ENCODE results near the gene NR1D2. TPM values are rescaled to one million over a fixed set of nuclear protein-coding genes. Genes with fewer than 3 reads are reported as not detected.
"Not testable (repeated sequence)": the region's sequence is repeated elsewhere in the genome, so short reads cannot be mapped to it uniquely, and the experiment has no call there.

Gene NR1D2
- total RNA-seq, 1 donor from 2014 or later, result 62.1 TPM

DNA sequence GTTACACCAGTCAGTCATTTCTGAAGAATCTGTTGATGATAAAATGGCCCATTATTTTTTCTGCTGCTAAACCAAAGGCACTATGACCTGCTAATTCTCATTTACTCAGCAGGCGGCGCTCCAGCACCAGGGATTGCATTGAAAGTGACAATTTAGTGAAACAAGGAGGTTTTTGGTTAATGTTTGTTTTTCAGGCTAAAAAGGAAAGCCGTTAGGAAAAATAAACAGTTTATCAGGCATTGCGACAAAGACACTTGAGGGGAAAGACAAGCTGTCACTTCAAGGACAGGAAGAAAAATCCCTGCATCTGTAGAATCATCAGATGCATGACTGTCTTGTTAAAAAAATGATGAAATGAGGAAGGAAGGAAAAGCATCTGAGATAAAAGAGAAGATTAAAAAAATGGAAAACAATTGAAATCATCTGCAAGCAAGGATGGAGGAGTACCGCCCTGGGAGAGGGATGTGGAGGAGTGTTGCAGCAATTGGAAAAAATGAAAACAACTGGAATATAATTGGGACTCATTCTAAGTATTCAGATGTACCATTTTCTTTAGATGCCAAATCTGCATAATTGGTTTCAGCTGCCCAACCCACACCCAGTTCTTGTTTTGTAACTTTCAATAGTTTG lies 54.0 kb downstream of the NR1D2 start:
- ATAC-seq, result peak; percentile 74
- H3K4me1 ChIP-seq, result peaks cover 6% of the 10 kb centered on the region

DNA sequence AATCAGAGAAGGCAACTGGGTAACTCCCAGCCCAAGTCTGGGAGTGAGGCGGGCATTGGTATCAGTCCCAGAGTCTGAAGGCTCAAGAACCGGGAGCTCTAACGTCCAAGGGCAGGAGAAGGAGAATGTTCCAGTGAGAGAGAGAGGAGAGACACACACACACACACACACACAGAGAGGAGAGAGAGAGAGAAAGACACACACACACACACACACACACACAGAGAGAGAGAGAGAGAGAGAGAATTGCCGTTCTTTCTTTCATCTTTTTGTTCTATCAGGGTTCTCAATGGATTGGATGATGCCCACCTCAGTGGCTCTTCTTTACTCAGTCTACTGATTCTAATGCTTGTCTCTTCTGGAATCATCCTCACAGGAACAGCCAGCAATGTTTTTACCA lies 57.0 kb downstream of the NR1D2 start:
- no peaks in the 10 kb centered on the region for H3K9me3 ChIP-seq
- H3K27ac ChIP-seq, result no peak overlapping the region
- ATAC-seq (no peak), DNase-seq (no peak)
- no peaks in the 10 kb centered on the region for H3K27me3 ChIP-seq
- intact Hi-C loops (cut with DNase I), result loop anchor here (5.0 kb wide), 1 partner anchor 235 kb away; no protein-coding TSS in a partner anchor
- H3K4me3 ChIP-seq, result no peak overlapping the region
- H3K4me1 ChIP-seq, result peaks cover 6% of the 10 kb centered on the region
- H3K36me3 ChIP-seq, result no peaks in the 10 kb centered on the region
- TF ChIP-seq, protein P1, sequence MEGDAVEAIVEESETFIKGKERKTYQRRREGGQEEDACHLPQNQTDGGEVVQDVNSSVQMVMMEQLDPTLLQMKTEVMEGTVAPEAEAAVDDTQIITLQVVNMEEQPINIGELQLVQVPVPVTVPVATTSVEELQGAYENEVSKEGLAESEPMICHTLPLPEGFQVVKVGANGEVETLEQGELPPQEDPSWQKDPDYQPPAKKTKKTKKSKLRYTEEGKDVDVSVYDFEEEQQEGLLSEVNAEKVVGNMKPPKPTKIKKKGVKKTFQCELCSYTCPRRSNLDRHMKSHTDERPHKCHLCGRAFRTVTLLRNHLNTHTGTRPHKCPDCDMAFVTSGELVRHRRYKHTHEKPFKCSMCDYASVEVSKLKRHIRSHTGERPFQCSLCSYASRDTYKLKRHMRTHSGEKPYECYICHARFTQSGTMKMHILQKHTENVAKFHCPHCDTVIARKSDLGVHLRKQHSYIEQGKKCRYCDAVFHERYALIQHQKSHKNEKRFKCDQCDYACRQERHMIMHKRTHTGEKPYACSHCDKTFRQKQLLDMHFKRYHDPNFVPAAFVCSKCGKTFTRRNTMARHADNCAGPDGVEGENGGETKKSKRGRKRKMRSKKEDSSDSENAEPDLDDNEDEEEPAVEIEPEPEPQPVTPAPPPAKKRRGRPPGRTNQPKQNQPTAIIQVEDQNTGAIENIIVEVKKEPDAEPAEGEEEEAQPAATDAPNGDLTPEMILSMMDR (IDR thresholded peaks at IDR 0.05), result no peak

More for the DNA sequence above, 54.0 kb downstream of the NR1D2 start:
- peak; percentile 71 for DNase-seq
- intact Hi-C loops (cut with DNase I), result no loop called here
- H3K27me3 ChIP-seq, result no peaks in the 10 kb centered on the region
- H3K27ac ChIP-seq, result no peak overlapping the region
- H3K9me3 ChIP-seq, result no peaks in the 10 kb centered on the region
- no peak overlapping the region for H3K4me3 ChIP-seq
- H3K36me3 ChIP-seq, result no peaks in the 10 kb centered on the region
- TF ChIP-seq, protein P1 (IDR thresholded peaks at IDR 0.05), result peak; percentile 93

DNA sequence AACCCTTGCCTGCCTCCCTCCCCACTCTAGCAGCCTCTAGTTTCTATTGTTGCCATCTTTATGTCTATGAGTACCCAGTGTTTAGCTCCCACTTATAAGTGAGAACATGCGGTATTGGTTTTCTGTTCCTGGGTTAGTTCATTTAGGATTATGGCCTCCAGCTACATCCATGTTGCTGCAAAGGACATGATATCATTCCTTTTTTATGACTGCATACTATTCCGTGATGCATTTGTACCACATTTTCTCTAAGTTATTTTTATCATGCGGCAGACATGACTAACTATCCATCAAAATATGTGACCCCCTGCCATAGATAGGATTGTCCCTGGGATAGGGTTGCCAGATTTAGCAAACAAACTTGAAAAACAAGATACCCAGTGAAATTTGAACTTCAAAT lies 58.4 kb downstream of the NR1D2 start:
- Histone ChIP-seq H3K27ac (no peak overlapping the region), H3K9me3 (no peaks in the 10 kb centered on the region), H3K4me1 (peaks cover 6% of the 10 kb centered on the region), H3K27me3 (no peaks in the 10 kb centered on the region), H3K4me3 (no peak overlapping the region), H3K36me3 (no peaks in the 10 kb centered on the region)
- TF ChIP-seq, protein P1 (IDR thresholded peaks at IDR 0.05), result no peak
- ATAC-seq, result no peak
- DNase-seq, result no peak
- intact Hi-C loops (cut with DNase I), result loop anchor here (5.0 kb wide), 1 partner anchor 234 kb away; no protein-coding TSS in a partner anchor

DNA sequence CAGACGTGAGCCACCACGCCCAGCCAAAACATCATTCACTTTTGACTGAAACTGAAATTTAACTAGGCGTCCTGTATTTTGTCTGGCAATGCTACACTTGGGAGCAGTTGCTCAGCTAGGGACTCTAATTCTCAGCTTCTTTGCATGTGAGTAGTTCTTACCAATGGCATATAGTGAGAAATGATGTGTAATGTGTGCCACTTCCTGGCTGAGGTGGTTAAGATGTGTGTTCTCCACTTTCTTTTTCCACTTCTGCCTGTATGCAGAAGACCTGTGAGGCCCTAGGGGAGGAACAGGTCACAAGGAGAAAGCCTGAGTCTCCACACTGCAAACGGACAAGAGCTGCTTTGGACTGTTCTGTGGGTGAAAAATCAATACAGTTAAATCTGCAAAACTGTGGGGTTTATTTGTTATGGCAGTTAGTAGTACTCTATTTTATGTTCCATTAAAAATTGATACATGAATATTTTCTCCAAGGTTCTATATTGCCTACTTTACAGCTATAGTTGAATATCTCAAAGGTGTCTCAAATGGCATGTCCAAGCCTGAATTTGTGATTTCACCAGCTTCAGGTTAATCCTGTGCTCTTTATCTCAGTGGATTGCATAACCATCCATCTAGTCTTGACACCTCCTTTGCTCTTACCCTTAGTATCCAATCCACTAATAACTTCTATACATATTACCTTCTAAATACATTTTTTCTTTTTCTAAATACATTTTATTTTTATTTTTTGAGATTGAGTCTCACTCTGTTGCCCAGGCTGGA lies 59.3 kb downstream of the NR1D2 start:
- TF ChIP-seq, protein P1 (IDR thresholded peaks at IDR 0.05), result no peak
- H3K27me3 ChIP-seq, result no peaks in the 10 kb centered on the region
- ATAC-seq, result no peak
- no peaks in the 10 kb centered on the region for H3K36me3 ChIP-seq
- no peak for DNase-seq
- intact Hi-C loops (cut with DNase I), result loop anchor here (5.0 kb wide), 1 partner anchor 233 kb away; no protein-coding TSS in a partner anchor
- peaks cover 1% of the 10 kb centered on the region for H3K4me1 ChIP-seq
- H3K4me3 ChIP-seq, result no peak overlapping the region
- H3K9me3 ChIP-seq, result no peaks in the 10 kb centered on the region
- no peak overlapping the region for H3K27ac ChIP-seq

DNA sequence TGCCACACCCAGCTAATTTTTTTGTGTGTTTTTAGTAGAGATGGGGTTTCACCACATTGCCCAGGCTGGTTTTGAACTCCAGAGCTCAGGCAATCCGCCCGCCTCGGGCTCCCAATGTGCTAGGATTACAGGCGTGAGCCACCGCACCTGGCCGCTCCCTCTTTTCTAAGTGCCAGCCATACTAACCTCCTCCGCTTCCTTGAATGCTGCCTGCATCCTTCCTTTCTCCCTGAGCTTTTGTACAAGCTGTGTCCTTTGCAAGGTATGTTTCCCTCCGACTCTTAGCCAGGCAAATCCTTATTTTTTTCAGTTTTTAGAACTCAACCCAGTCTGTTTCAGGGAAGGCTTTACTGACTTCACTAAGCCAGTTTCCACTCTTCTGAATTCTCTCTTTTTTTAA lies 60.6 kb downstream of the NR1D2 start:
- intact Hi-C loops (cut with DNase I), result no loop called here
- H3K27me3 ChIP-seq, result no peaks in the 10 kb centered on the region
- H3K27ac ChIP-seq, result no peak overlapping the region
- no peak for ATAC-seq
- no peak overlapping the region for H3K4me3 ChIP-seq
- H3K9me3 ChIP-seq, result no peaks in the 10 kb centered on the region
- no peak for DNase-seq
- H3K4me1 ChIP-seq, result no peaks in the 10 kb centered on the region
- H3K36me3 ChIP-seq, result no peaks in the 10 kb centered on the region
- TF ChIP-seq, protein P1 (IDR thresholded peaks at IDR 0.05), result no peak

DNA sequence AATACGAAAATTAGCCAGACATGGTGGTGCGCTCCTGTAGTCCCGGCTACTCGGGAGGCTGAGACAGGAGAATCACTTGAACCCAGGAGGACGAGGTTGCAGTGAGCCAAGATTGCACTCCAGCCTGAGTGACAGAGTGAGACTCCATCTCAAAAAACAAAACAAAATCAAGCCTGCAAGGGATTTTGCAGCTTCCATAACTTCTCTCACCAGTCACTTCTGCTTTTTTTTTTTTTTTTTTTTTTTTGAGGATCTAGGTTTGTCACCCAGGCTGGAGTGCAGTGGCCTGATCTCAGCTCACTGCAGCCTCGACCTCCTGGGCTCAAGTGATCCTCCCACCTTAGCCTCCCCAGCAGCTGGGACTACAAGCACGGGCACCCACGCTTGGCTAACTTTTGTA lies 65.7 kb downstream of the NR1D2 start:
- DNase-seq; H3K27ac ChIP-seq; H3K9me3 ChIP-seq; intact Hi-C loops (cut with DNase I); H3K36me3 ChIP-seq; H3K4me1 ChIP-seq; H3K4me3 ChIP-seq; ATAC-seq; H3K27me3 ChIP-seq: not testable (repeated sequence)

All from upper lobe of right lung (tissue), 1 donor.